Limb (tissue), 2 donors: ENCODE measurements around the gene C6orf136.
A peak's percentile ranks its signal among the peaks of the same experiment; 100 is the strongest.

Experiments
- DNase-seq, 2 donors: peaks; one replicate each; pipeline ENCODE4 v3.0.0-alpha.2; 2016; ENCODE audit errors: extremely low spot score in 2 of 2

Gene C6orf136

GRCh38 chr6:30686009-30686907 is 39.3 kb downstream of the C6orf136 start, which contains the start of gene PPP1R18:
Gene PPP1R18 (minus strand): TSS chr6:30686645. CDS start chr6:30686018, 627 bp downstream.
- peak; percentile 60 to 86 for DNase-seq

- DNase-seq = peak; percentile 92 to 95
Measured at GRCh38 chr6:30686908-30687658, 40.1 kb downstream of the C6orf136 start.

GRCh38 chr6:30687659-30688431 is 40.9 kb downstream of the C6orf136 start:
- DNase-seq = peak in 1 of 2 donors; percentile 28

GRCh38 chr6:30688569-30688968 is 41.6 kb downstream of the C6orf136 start:
- no peak for DNase-seq

GRCh38 chr6:30689022-30689865 is 42.3 kb downstream of the C6orf136 start:
- no peak for DNase-seq

- DNase-seq = no peak
Measured at GRCh38 chr6:30689985-30690384, 43.1 kb downstream of the C6orf136 start.

GRCh38 chr6:30690403-30691207 is 43.7 kb downstream of the C6orf136 start, which contains the start of gene NRM:
Gene NRM (minus strand): TSS chr6:30690984. CDS start chr6:30690974, 10 bp downstream.
- peak; percentile 92 to 94 for DNase-seq

- no peak for DNase-seq
Measured at GRCh38 chr6:30691208-30691847, 44.4 kb downstream of the C6orf136 start.

GRCh38 chr6:30696432-30696831 is 49.5 kb downstream of the C6orf136 start:
- no peak for DNase-seq

- DNase-seq = no peak
Measured at GRCh38 chr6:30700340-30700739, 53.4 kb downstream of the C6orf136 start.
